CD14-positive monocyte (primary cell): Measurements from ENCODE around the gene PRRT4. TPM values are rescaled to one million over a fixed set of nuclear protein-coding genes. Genes with fewer than 3 reads are reported as not detected.

ENCODE experiments used
- DNase-seq, 3 donors: peaks; one replicate each; pipeline ENCODE4 v3.0.0-alpha.2; 2011 to 2022
- H2AFZ ChIP-seq: 2 replicates; pipeline ENCODE4 v1.6.0; 2012; ENCODE audit warnings: mild to moderate bottlenecking, low read depth, low read length, inconsistent platforms; ENCODE audit not compliant: insufficient read depth, poor library complexity, severe bottlenecking
- H3K27ac ChIP-seq, 2 donors: 1 replicate in 1 of 2; 2 replicates in 1 of 2; pipeline ENCODE4 v1.5.1; 2012 to 2013; ENCODE audit warnings: low read length in 2 of 2, control low read depth in 1 of 2, inconsistent platforms in 1 of 2, low read depth in 1 of 2, mild to moderate bottlenecking in 1 of 2
- H3K27me3 ChIP-seq, 2 donors: one replicate each; pipeline versions ENCODE4 v1.6.0 to v1.6.1; 2011 to 2013; ENCODE audit warnings: low read length in 2 of 2; ENCODE audit not compliant: control insufficient read depth in 2 of 2, insufficient read depth in 2 of 2
- H3K36me3 ChIP-seq, 2 donors: replicated peaks in 1 of 2; 1 replicate in 1 of 2; 2 replicates in 1 of 2; pipeline versions ENCODE4 v1.5.1 to v1.6.1; 2012 to 2013; ENCODE audit warnings: low read length in 2 of 2, control low read depth in 1 of 2, inconsistent platforms in 1 of 2, mild to moderate bottlenecking in 1 of 2; ENCODE audit not compliant: insufficient read depth in 2 of 2, control insufficient read depth in 1 of 2
- H3K4me1 ChIP-seq, 2 donors: 1 replicate in 1 of 2; 2 replicates in 1 of 2; pipeline versions ENCODE4 v1.5.1 to v1.6.1; 2012 to 2013; ENCODE audit warnings: low read length in 2 of 2, control low read depth in 1 of 2, inconsistent platforms in 1 of 2, mild to moderate bottlenecking in 1 of 2, moderate library complexity in 1 of 2; ENCODE audit not compliant: insufficient read depth in 2 of 2, control insufficient read depth in 1 of 2
- H3K4me2 ChIP-seq: replicated peaks from 2 replicates; pipeline ENCODE3; 2012; ENCODE audit warnings: low read length, moderate library complexity, mild to moderate bottlenecking; ENCODE audit not compliant: poor library complexity, severe bottlenecking; ENCODE audit errors: extremely low read depth
- H3K4me3 ChIP-seq, 3 experiments: fragments of 200-600 bp in 1 of 3; sonication (generic) in 1 of 3; replicated peaks in 1 of 3; 1 replicate in 2 of 3; 2 replicates in 1 of 3; pipeline ENCODE4 v1.5.1; 2011 to 2013; ENCODE audit warnings: low read length in 3 of 3, mild to moderate bottlenecking in 3 of 3, control low read depth in 2 of 3, low read depth in 2 of 3, inconsistent platforms in 1 of 3, moderate library complexity in 1 of 3
- H3K79me2 ChIP-seq: 2 replicates; pipeline ENCODE4 v1.6.0; 2012; ENCODE audit warnings: mild to moderate bottlenecking, control low read depth, inconsistent platforms, low read length, moderate library complexity; ENCODE audit not compliant: insufficient read depth
- H3K9ac ChIP-seq: 2 replicates; pipeline ENCODE4 v1.6.0; 2017; ENCODE audit warnings: low read length, mild to moderate bottlenecking; ENCODE audit not compliant: insufficient read depth, poor library complexity, severe bottlenecking
- H3K9me3 ChIP-seq, 2 donors: replicated peaks in 1 of 2; 1 replicate in 1 of 2; 2 replicates in 1 of 2; pipeline versions ENCODE4 v1.5.1 to v1.6.1; 2012 to 2013; ENCODE audit warnings: low read length in 2 of 2, control low read depth in 1 of 2; ENCODE audit not compliant: control insufficient read depth in 1 of 2, insufficient read depth in 1 of 2
- H4K20me1 ChIP-seq: 2 replicates; pipeline ENCODE4 v1.6.0; 2012; ENCODE audit warnings: mild to moderate bottlenecking, low read length, control low read depth, moderate library complexity; ENCODE audit not compliant: insufficient read depth
- H3K27ac Mint-ChIP-seq, 7 donors: one replicate each; pipeline ENCODE4 v1.8.0; 2020; ENCODE audit warnings: mild to moderate bottlenecking in 7 of 7, mixed read lengths in 7 of 7, moderate library complexity in 6 of 7, inconsistent platforms in 2 of 7
- H3K27me3 Mint-ChIP-seq, 3 donors: one replicate each; pipeline ENCODE4 v1.8.0; 2021 to 2022; ENCODE audit warnings: low read depth in 3 of 3, mild to moderate bottlenecking in 3 of 3, mixed read lengths in 3 of 3, moderate library complexity in 3 of 3, inconsistent platforms in 1 of 3
- H3K36me3 Mint-ChIP-seq, 2 donors: one replicate each; pipeline ENCODE4 v1.8.0; 2020; ENCODE audit warnings: mixed read lengths in 2 of 2, inconsistent platforms in 1 of 2, mild to moderate bottlenecking in 1 of 2
- H3K4me1 Mint-ChIP-seq: one replicate; pipeline ENCODE4 v1.8.0; 2020; ENCODE audit warnings: mild to moderate bottlenecking, mixed read lengths
- H3K4me3 Mint-ChIP-seq, 2 donors: one replicate each; pipeline ENCODE4 v1.8.0; 2020; ENCODE audit warnings: mild to moderate bottlenecking in 2 of 2, mixed read lengths in 2 of 2, moderate library complexity in 1 of 2
- H3K9me3 Mint-ChIP-seq, 7 donors: one replicate each; pipeline ENCODE4 v1.8.0; 2020 to 2022; ENCODE audit warnings: mixed read lengths in 7 of 7, mild to moderate bottlenecking in 6 of 7, moderate library complexity in 6 of 7, inconsistent platforms in 2 of 7
- WGBS: methylation state at CpG from one replicate; pipeline ENCODE4 v1.1.5; 2013; ENCODE audit warnings: missing lambda C conversion rate; ENCODE audit not compliant: insufficient coverage; 5-methylcytosine and 5-hydroxymethylcytosine counted together
- intact Hi-C, 2 donors: fragments of 100-400 bp; cut with micrococcal nuclease; formaldehyde crosslinking; loops; one replicate each; pipeline versions ENCODE4 v1.15.0 to v1.15.1; 2023
- polyA plus RNA-seq, 3 donors: library from polyadenylated mRNA; depleted of rRNA in 1 of 3; unstranded in 2 of 3; stranded (reverse) in 1 of 3; fragments of 300-500 nt in 2 of 3; fragments of >200 nt in 1 of 3; fragmentation: Illumina TruSeq in 2 of 3; gene quantifications; 1 replicate in 2 of 3; 2 replicates in 1 of 3; pipeline ENCODE4 v1.2.3, GENCODE V29; 2012 to 2021
- TF ChIP-seq, protein P1 (sequence below): fragments of 200-600 bp; IDR thresholded peaks from one replicate; pipeline ENCODE4 v1.8.0; 2022; ENCODE audit warnings: antibody characterized with exemption, mild to moderate bottlenecking

The PRRT4 gene
- polyA plus RNA-seq, 3 donors: 1.1 TPM; not detected in 2

GRCh38 chr7:128392446-128393327 is 31.2 kb upstream of the PRRT4 start:
- no peaks in the 10 kb centered on the region for H3K79me2 ChIP-seq
- H4K20me1 ChIP-seq: peaks cover 67% of the 10 kb centered on the region
- H3K9me3 Mint-ChIP-seq: no peaks in the 10 kb centered on the region
- H3K27ac ChIP-seq: no peak overlapping the region
- H3K4me3 ChIP-seq: no peak overlapping the region
- H3K36me3 ChIP-seq: peaks cover 52 to 65% of the 10 kb centered on the region in 2 donors
- 96% methylated on average over 9 of the region's 18 CpGs for WGBS
- no peaks in the 10 kb centered on the region for H3K27me3 ChIP-seq
- H3K4me1 ChIP-seq: peaks cover 10 to 11% of the 10 kb centered on the region in 2 donors
- H3K4me3 Mint-ChIP-seq: no peak overlapping the region
- H3K36me3 Mint-ChIP-seq: peaks cover 54 to 61% of the 10 kb centered on the region in 2 donors
- no peak overlapping the region for H2AFZ ChIP-seq
- H3K9me3 ChIP-seq: no peaks in the 10 kb centered on the region
- H3K9ac ChIP-seq: no peak overlapping the region
- DNase-seq: no peak
- peaks cover 15% of the 10 kb centered on the region for H3K4me1 Mint-ChIP-seq
- no peak overlapping the region for H3K4me2 ChIP-seq
- peaks cover 4 to 12% (median 11%) of the 10 kb centered on the region in 3 donors for H3K27me3 Mint-ChIP-seq
- TF ChIP-seq, protein P1, sequence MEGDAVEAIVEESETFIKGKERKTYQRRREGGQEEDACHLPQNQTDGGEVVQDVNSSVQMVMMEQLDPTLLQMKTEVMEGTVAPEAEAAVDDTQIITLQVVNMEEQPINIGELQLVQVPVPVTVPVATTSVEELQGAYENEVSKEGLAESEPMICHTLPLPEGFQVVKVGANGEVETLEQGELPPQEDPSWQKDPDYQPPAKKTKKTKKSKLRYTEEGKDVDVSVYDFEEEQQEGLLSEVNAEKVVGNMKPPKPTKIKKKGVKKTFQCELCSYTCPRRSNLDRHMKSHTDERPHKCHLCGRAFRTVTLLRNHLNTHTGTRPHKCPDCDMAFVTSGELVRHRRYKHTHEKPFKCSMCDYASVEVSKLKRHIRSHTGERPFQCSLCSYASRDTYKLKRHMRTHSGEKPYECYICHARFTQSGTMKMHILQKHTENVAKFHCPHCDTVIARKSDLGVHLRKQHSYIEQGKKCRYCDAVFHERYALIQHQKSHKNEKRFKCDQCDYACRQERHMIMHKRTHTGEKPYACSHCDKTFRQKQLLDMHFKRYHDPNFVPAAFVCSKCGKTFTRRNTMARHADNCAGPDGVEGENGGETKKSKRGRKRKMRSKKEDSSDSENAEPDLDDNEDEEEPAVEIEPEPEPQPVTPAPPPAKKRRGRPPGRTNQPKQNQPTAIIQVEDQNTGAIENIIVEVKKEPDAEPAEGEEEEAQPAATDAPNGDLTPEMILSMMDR: no peak
- intact Hi-C loops: no loop called here
- peak overlapping the region in 2 of 7 donors; percentile 33 to 49 for H3K27ac Mint-ChIP-seq

- Histone ChIP-seq H3K36me3 (peaks cover 43 to 56% of the 10 kb centered on the region in 2 donors), H3K9me3 (no peaks in the 10 kb centered on the region), H3K27me3 (no peaks in the 10 kb centered on the region), H3K4me2 (no peak overlapping the region), H3K79me2 (no peaks in the 10 kb centered on the region), H3K27ac (no peak overlapping the region), H3K4me1 (peaks cover 11 to 12% of the 10 kb centered on the region in 2 donors), H4K20me1 (peaks cover 58% of the 10 kb centered on the region), H3K4me3 (no peak overlapping the region), H2AFZ (no peak overlapping the region), H3K9ac (no peak overlapping the region)
- TF ChIP-seq, protein P1: no peak
- H3K27ac Mint-ChIP-seq: no peak overlapping the region
- peaks cover 4 to 12% (median 11%) of the 10 kb centered on the region in 3 donors for H3K27me3 Mint-ChIP-seq
- H3K4me1 Mint-ChIP-seq: peaks cover 15% of the 10 kb centered on the region
- no peak for DNase-seq
- 98% methylated on average over 6 of the region's 7 CpGs for WGBS
- no peak overlapping the region for H3K4me3 Mint-ChIP-seq
- peaks cover 45 to 52% of the 10 kb centered on the region in 2 donors for H3K36me3 Mint-ChIP-seq
- no peaks in the 10 kb centered on the region for H3K9me3 Mint-ChIP-seq
- intact Hi-C loops: no loop called here
These were observed 30.3 kb upstream of the PRRT4 start for GRCh38 chr7:128391805-128392204.
